Left lung (tissue), 10 donors: ENCODE measurements around the gene ACO1. TPM values are rescaled to one million over a fixed set of nuclear protein-coding genes. Genes with fewer than 3 reads are reported as not detected.

Experiments
- ATAC-seq: fragments of 200-7000 bp; cut with Tn5 transposase; one replicate; pipeline ENCODE4 v1.9.1; 2020; ENCODE audit warnings: moderate library complexity
- DNase-seq, 4 donors: peaks; one replicate each; pipeline ENCODE4 v3.0.0-alpha.2; 2013 to 2020
- H3K27ac ChIP-seq, 2 donors: fragments of 200-600 bp; sonication (generic) in 1 of 2; one replicate each; pipeline versions ENCODE4 v1.5.0 to v1.8.0; 2020 to 2021
- H3K27me3 ChIP-seq, 2 donors: fragments of 200-600 bp; sonication (generic) in 1 of 2; one replicate each; pipeline versions ENCODE4 v1.5.0 to v1.8.0; 2020 to 2021
- H3K36me3 ChIP-seq, 2 donors: fragments of 200-600 bp; sonication (generic) in 1 of 2; one replicate each; pipeline versions ENCODE4 v1.5.0 to v1.8.0; 2020 to 2021
- H3K4me1 ChIP-seq, 2 donors: fragments of 200-600 bp; one replicate each; pipeline ENCODE4 v1.8.0; 2021
- H3K4me3 ChIP-seq, 2 donors: fragments of 200-600 bp; sonication (generic) in 1 of 2; one replicate each; pipeline versions ENCODE4 v1.5.0 to v1.8.0; 2020 to 2021; ENCODE audit warnings: mild to moderate bottlenecking in 1 of 2
- H3K9me3 ChIP-seq, 2 donors: fragments of 200-600 bp; sonication (generic) in 1 of 2; one replicate each; pipeline versions ENCODE4 v1.5.0 to v1.8.0; 2020 to 2021
- CTCF ChIP-seq, 2 donors: fragments of 200-600 bp; sonication (generic) in 1 of 2; IDR thresholded peaks; one replicate each; pipeline versions ENCODE4 v1.5.0 to v1.8.0; 2021; ENCODE audit warnings: antibody characterized with exemption in 2 of 2
- intact Hi-C, 2 donors: fragments of 100-400 bp; cut with DNase I; formaldehyde crosslinking; loops; one replicate each; pipeline versions ENCODE4 v1.11.2 to v1.14.2; 2022
- polyA plus RNA-seq, 6 donors: library from polyadenylated mRNA; unstranded; fragments of 120-200 nt; gene quantifications; one replicate each; pipeline ENCODE4 v1.2.1, GENCODE V29; 2013; ENCODE audit not compliant: insufficient read length in 6 of 6
- total RNA-seq, 2 donors: library from RNA; stranded (reverse); fragmentation: NEBNext Ultra II Directional; extraction: Animal tissue kit (Norgen Biotek cat#: 25700); gene quantifications; one replicate each; pipeline ENCODE4 v1.2.1, GENCODE V29; 2021
- donor health status: DM: no; HTN: yes; CAD: no.
- donor health status: DM: no; HTN: no; CAD: no.

The ACO1 gene
- total and polyA plus RNA-seq, 8 donors, result 28.6 to 45.1 (median 32.2) TPM

- no peak overlapping the region for H3K27ac ChIP-seq
- TF ChIP-seq CTCF (IDR thresholded peaks at IDR 0.05), result no peak
- H3K4me1 ChIP-seq, result peaks cover 5 to 17% of the 10 kb centered on the region in 2 donors
- intact Hi-C loops, result loop anchor here in 1 of 2 donors (10.0 kb wide), 1 partner anchor 188 kb away; the partner anchor contains the start of gene NDUFB6
- no peaks in the 10 kb centered on the region for H3K9me3 ChIP-seq
- H3K4me3 ChIP-seq, result no peak overlapping the region
- no peaks in the 10 kb centered on the region for H3K36me3 ChIP-seq
- peaks cover 0 to 10% of the 10 kb centered on the region in 2 donors for H3K27me3 ChIP-seq
- no peak for ATAC-seq
- no peak for DNase-seq
Observed at GRCh38 chr9:32387256-32387655, 2.8 kb downstream of the ACO1 start.

GRCh38 chr9:32389365-32389764, 4.9 kb downstream of the ACO1 start:
- DNase-seq (no peak), ATAC-seq (no peak)
- Histone ChIP-seq H3K36me3 (no peaks in the 10 kb centered on the region), H3K27ac (no peak overlapping the region), H3K27me3 (no peaks in the 10 kb centered on the region), H3K4me3 (no peak overlapping the region), H3K9me3 (no peaks in the 10 kb centered on the region), H3K4me1 (peaks cover 5 to 10% of the 10 kb centered on the region in 2 donors)
- intact Hi-C loops, result loop anchor here in 1 of 2 donors (10.0 kb wide), 1 partner anchor 185 kb away; the partner anchor contains the start of gene NDUFB6
- no peak for TF ChIP-seq CTCF (IDR thresholded peaks at IDR 0.05)

- no peaks in the 10 kb centered on the region for H3K9me3 ChIP-seq
- no peak overlapping the region for H3K4me3 ChIP-seq
- ATAC-seq, result no peak
- no peaks in the 10 kb centered on the region for H3K27me3 ChIP-seq
- H3K36me3 ChIP-seq, result no peaks in the 10 kb centered on the region
- no peak for TF ChIP-seq CTCF (IDR thresholded peaks at IDR 0.05)
- no peak for DNase-seq
- intact Hi-C loops, result no loop called here
- H3K4me1 ChIP-seq, result peaks cover 0 to 4% of the 10 kb centered on the region in 2 donors
- no peak overlapping the region for H3K27ac ChIP-seq
Observed at GRCh38 chr9:32393911-32394310, 9.5 kb downstream of the ACO1 start.

- DNase-seq (no peak), ATAC-seq (no peak)
- Histone ChIP-seq H3K36me3 (no peaks in the 10 kb centered on the region), H3K27ac (no peak overlapping the region), H3K4me1 (peaks cover 0 to 7% of the 10 kb centered on the region in 2 donors), H3K9me3 (no peaks in the 10 kb centered on the region), H3K4me3 (no peak overlapping the region), H3K27me3 (no peaks in the 10 kb centered on the region)
- intact Hi-C loops, result no loop called here
- no peak for TF ChIP-seq CTCF (IDR thresholded peaks at IDR 0.05)
Observed at GRCh38 chr9:32394381-32395049, 10.1 kb downstream of the ACO1 start.

GRCh38 chr9:32395510-32396216, 11.2 kb downstream of the ACO1 start:
- Histone ChIP-seq H3K27ac (peak overlapping the region in 1 of 2 donors; percentile 41), H3K36me3 (no peaks in the 10 kb centered on the region), H3K9me3 (no peaks in the 10 kb centered on the region), H3K4me1 (peaks cover 0 to 7% of the 10 kb centered on the region in 2 donors), H3K4me3 (no peak overlapping the region), H3K27me3 (no peaks in the 10 kb centered on the region)
- no peak for TF ChIP-seq CTCF (IDR thresholded peaks at IDR 0.05)
- ATAC-seq (peak; percentile 67), DNase-seq (peak in 1 of 4 donors; percentile 34)
- intact Hi-C loops, result no loop called here
